ENCODE data around the gene PRPSAP1. TPM values are rescaled to one million over a fixed set of nuclear protein-coding genes. Genes with fewer than 3 reads are reported as not detected.
"Not testable (repeated sequence)": the region's sequence is repeated elsewhere in the genome, so short reads cannot be mapped to it uniquely, and the experiment has no call there.

PRPSAP1 gene
- total RNA-seq, 1 donor from 2014 or later = 31.9 TPM

DNA sequence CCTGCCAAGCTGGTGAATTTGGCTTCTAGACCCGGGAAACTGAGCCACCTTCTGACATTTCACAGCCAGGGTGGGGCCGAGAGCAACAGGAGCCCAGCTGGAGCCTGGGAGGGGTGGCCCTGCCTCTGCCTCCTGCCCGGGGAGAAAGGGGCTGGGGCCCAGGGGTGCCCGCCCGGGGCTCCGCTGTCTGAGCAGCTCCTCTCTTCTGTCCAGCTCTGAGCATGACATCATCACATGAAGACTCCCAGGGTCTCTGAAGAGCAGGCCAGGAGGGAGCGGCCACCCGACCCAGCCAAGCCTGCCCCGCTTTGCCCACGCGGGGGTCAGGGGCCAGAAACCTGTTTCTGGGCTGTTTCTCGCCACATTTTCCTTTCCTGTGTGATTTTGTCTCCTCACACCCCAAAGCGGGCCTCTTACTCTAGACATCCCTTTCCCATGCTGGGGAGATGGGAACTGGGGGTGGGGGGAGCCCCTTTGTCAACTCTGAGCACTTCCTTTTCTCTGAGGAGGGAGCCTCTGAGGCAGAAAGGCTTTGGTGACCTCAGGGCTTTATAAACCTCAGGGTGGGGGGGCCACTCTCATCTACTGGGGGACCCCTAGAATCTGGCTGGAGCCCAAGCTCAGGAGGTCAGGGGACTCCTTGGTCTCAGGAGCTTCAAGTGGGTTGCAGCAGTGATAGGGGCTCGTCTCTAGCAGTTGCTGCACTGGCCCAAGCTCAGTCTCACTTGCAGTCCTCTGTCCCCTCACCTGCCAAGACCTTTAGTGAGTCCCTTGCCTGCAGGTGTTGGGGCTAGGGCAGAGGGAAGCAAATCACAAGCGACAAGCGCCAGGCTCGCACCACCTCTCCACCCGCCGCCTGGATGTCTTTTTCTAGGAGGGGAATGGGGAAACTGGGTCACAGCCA is 80.9 kb downstream of the PRPSAP1 start:
- DNase-seq (no peak), ATAC-seq (ENCODE audit: poor library complexity) (peak; percentile 1)
- intact Hi-C loops (cut with DNase I) = no loop called here

DNA sequence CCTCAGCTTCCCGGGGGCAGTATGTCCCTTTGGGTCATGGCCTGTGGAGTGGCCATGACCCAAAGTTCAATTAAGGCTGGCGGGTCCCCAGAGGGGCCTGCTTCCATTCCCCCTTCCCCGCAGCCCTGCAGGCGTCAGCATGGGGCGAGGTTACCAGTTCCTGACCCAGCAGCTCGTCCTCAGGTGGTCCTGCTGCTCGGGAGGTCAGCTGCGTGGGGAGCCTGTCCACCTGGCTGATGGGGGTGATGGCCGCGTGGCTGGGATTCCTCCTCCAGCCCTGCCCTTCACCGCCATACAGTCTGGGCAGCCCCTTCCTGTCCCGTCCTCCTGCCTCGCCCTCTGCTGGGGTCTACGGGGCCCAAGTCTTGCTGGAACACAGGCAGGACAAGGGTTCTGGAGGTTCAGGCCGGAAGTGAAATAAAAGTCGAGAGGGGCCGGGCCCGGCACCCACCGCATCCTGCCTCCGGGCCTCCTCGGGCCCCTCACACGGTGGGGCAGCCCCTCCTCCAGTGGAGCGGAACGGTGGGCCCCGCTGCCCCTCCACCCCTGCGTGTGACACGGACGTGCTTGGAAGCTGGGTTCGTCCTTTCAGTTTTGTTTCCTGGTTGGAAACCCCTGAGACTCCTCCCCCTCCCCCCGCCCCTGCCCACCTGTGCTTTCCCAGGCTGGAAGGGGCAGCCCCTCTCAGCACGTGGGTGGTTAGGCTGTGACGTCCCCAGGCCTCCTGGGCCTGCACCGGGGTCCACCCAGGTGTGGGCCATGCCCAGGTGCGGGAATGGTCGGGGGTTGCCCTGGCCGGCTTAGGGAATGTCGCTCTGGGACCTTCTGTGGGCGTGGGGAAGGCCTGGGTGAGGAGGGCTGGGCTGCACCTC is 81.8 kb downstream of the PRPSAP1 start:
- no peak for ATAC-seq (ENCODE audit: poor library complexity)
- no peak for DNase-seq
- intact Hi-C loops (cut with DNase I) = no loop called here

DNA sequence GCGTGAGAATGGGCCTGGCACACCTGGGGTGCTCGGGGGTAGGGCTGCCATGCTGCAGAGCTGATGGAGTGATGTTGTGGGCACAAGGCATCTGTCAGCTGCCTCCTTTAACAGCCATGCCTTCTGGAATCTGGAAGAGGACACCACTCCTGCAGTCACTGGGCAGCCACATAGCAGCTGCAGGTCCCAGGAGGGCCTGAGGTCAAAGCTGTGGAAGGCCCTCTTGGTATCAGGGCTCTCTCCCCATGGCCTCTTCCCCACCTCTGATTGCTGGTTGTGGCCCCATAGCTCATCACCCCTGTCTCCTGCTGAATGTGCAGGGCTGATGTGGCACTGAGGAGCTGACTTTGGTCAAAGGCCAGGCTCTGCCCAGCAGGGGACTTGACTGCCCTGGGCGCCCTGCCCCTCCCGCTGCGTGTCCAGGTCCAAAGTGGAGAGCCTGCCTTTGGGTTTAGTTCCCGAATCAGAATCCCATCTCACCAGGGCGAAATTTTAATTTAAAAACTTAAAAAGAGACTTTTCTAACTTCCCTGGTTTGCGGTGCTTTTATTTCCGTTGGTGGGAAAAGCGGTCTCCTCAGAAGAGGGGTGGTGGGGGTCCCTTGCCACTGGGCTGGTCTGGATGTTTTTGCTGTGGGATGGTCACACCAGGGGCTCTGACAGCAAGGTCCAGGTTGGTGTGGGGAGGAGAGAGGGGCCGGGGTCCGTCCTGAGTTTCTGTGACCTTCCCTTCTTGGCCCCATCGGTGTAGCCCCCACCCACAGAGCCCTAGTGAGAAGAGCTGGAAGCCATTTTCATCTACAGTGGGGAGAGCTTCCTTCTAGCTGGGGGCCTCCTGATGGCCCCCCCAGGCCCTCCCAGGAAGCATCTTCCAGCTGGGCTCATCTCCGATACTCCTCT is 82.7 kb downstream of the PRPSAP1 start:
- ATAC-seq (ENCODE audit: poor library complexity) (no peak), DNase-seq (no peak)
- intact Hi-C loops (cut with DNase I) = no loop called here

- intact Hi-C loops (cut with DNase I) = no loop called here
- no peak for ATAC-seq (ENCODE audit: poor library complexity)
- no peak for DNase-seq
Observed at GRCh38 chr17:76270127-76270592, 83.6 kb downstream of the PRPSAP1 start.

- intact Hi-C loops (cut with DNase I) = no loop called here
- ATAC-seq (ENCODE audit: poor library complexity) (no peak), DNase-seq (no peak)
Observed at GRCh38 chr17:76268991-76269981, 84.4 kb downstream of the PRPSAP1 start.

DNA sequence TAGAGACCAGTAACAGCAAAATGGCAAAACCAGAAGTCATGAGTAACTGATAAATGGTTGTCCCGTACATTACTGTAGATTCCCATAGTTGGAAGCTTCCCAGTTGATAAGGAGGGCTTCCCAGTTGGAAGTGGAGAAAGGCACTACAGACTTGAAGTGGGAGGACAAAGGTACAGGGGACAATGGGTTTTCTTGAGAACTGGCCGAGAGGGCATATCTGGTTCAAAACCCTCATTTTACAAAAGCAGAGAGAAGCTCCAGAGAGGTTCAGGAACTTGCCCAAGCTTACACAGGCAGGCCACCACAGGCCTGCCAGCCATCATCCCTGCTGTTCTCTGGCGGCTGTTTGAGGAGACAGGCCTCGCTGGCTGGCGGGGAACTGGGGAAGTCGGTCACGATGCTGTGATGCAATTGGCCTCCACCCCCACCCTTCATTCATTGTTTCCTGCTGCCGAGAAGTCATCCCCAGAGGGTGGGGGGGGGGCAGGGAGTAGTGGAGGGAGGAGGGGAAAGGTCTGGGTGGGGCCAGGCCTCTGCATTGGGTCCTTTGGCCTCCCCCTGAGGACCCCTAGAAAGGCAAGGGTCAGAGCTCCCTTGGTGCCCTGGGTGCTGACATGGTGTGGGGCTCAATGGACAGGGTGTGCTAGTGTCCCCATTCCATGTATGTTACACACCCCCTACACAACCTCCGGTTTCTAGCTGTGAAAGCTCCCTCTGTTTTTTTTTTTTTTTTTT is 85.5 kb downstream of the PRPSAP1 start:
- intact Hi-C loops (cut with DNase I) = no loop called here
- peak; percentile 22 for ATAC-seq (ENCODE audit: poor library complexity)

DNA sequence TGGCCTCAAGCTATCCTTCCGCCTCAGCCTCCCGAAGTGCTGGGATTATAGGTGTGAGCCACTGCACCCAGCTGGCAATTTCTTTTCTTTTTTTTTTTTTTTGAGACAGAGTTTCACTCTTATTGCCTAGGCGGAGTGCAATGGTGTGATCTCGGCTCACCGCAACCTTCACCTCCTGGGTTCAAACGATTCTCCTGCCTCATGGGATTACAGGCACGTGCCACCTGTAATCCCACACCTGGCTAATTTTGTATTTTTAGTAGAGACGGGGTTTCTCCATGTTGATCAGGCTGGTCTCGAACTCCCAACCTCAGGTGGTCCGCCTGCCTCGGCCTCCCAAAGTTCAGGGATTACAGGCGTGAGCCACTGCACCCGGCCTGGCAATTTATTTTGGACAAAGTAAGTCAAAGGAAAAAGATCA is 86.1 kb downstream of the PRPSAP1 start:
- DNase-seq; intact Hi-C loops (cut with DNase I); ATAC-seq (ENCODE audit: poor library complexity): not testable (repeated sequence)

More for the DNA sequence above, 85.5 kb downstream of the PRPSAP1 start:
- DNase-seq = peak; percentile 91

- intact Hi-C loops (cut with DNase I) = no loop called here
- DNase-seq = no peak
- ATAC-seq (ENCODE audit: poor library complexity) = no peak
Observed at GRCh38 chr17:76267051-76267576, 86.6 kb downstream of the PRPSAP1 start.

- DNase-seq (no peak), ATAC-seq (ENCODE audit: poor library complexity) (no peak)
- intact Hi-C loops (cut with DNase I) = no loop called here
Observed at GRCh38 chr17:76266244-76266938, 87.3 kb downstream of the PRPSAP1 start.

GRCh38 chr17:76265624-76266243 is 88.0 kb downstream of the PRPSAP1 start:
- DNase-seq = peak; percentile 86
- intact Hi-C loops (cut with DNase I) = no loop called here
- ATAC-seq (ENCODE audit: poor library complexity) = peak; percentile 23

DNA sequence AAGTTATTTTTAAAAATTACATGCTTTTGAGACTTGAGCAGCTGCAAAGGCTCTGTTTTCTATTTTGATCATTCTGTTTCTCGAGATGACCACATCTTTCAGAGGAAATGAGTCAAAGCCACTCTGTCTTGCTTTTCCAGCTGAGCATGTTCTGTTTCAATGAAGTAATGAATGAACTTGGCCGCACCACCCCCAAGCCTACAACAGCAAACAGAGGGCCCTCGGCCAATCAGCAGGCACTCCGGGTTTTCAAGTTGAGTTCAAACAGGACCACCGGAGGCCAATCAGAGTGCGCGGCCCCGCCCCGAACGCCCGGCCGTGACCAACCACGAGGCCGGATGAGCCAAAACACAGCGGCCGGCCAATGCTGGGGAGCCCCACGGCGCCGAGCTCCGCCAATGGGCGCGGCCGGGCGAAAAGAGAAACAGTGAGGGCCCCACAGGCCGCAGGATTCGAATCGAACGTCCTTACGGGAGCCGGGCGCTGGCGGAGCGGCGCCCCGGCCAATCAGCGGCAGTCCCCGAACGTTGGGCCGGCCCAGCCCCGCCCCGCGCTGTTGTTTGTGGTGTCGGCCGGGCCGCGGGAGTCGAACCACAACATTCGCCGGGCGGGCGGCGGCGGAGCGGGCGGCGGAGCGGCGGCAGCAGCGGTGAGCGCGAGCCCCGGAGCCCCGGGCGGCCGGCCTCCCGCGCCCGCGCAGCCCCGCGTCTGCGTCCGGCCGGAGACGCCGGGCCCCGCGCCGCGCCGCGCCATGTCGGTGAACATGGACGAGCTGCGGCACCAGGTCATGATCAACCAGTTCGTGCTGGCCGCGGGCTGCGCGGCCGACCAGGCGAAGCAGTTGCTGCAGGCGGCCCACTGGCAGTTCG is 88.7 kb downstream of the PRPSAP1 start, which contains the start of gene UBALD2:
Gene UBALD2, plus strand, starts transcription at position 594 of the 869 bp plus-strand sequence. Its CDS starts 158 bp downstream, at position 752.
- intact Hi-C loops (cut with DNase I) = no loop called here
- ATAC-seq (ENCODE audit: poor library complexity) = peak; percentile 94
- DNase-seq = peak; percentile 100

DNA sequence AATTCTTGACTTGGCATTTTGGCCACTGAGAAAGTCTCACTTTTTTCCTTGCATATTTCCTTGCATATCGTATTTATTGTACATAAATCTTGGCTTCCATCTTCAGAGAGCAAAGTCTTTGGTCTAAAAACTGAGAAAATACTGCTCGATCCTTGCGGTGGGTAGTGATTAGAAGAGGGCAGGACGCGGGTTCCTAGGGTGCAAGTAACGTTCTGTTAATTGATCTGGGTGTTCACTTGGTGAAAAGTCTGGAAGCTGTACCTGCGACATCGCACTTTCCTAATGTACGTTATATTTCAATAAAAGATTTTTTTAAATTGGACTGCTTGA is 89.3 kb downstream of the PRPSAP1 start:
- intact Hi-C loops (cut with DNase I) = no loop called here
- DNase-seq (no peak), ATAC-seq (ENCODE audit: poor library complexity) (no peak)

DNA sequence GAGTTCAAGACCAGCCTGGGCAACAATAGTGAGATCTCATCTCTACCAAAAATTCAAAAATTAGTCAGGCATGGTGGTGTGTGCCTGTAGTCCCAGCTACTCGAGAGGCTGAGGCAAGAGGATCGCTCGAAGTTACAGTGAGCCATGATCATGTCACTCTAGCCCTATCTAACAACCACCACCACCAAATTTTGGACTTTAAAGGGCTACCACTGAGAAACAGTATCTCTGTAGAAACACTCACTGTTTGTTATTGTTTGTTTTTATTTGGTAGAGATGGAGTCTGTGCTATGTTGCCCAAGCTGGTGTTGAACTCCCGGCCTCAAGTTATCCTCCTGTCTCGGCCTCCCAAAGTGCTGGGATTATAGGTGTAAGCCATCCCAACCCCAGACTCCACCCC is 89.8 kb downstream of the PRPSAP1 start:
- no peak for DNase-seq
- intact Hi-C loops (cut with DNase I) = no loop called here
- no peak for ATAC-seq (ENCODE audit: poor library complexity)

DNA sequence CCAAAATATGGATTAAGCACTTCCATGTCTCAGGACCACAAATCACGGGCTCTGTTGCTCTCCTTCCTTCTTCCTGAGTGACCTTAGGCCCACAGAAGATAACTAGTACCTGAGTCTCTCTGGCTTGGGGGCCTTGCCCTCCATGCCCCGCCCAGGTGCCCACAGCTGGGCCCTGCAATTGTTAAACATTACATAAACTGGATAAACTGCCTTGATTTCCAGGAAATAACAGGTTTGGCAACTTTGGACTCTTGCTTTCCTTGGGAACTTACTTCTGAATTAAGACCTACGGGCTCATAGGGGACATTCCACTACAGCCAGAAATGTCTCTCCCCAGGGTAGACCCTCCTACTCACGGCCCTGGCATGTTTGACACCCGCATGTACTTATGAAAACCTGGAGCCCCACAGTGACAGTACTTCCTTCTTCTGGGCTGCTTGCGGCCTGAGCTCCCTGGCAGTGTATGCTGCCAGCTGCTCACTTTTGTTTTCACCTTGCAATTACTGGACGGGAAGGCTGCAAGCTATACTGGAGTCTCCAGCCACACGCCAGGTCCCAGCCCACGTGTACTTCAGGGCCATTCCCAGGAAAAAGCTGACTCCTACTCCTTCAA is 90.9 kb downstream of the PRPSAP1 start:
- intact Hi-C loops (cut with DNase I) = no loop called here
- no peak for ATAC-seq (ENCODE audit: poor library complexity)

More for the DNA sequence above, 90.9 kb downstream of the PRPSAP1 start:
- peak; percentile 40 for DNase-seq
